Gastrocnemius medialis (tissue), 4 donors: ENCODE data around the gene RNF167.

Experiments used
- POLR2A ChIP-seq, 2 donors: fragments of 450-650 bp; IDR thresholded peaks; one replicate each; pipeline ENCODE4 v1.6.1; 2017; ENCODE audit warnings: antibody characterized with exemption in 2 of 2, mild to moderate bottlenecking in 2 of 2, moderate library complexity in 2 of 2
- TF ChIP-seq, protein P1 (sequence below), 5 experiments: fragments of 450-650 bp in 3 of 5; fragments of 200-600 bp in 2 of 5; sonication (generic) in 2 of 5; IDR thresholded peaks in 4 of 5; conservative IDR thresholded peaks in 1 of 5; 1 replicate in 4 of 5; 2 replicates in 1 of 5; pipeline ENCODE4 v1.5.1; 2016 to 2019; ENCODE audit warnings: antibody characterized with exemption in 5 of 5, mild to moderate bottlenecking in 3 of 5, moderate library complexity in 3 of 5

DNA sequence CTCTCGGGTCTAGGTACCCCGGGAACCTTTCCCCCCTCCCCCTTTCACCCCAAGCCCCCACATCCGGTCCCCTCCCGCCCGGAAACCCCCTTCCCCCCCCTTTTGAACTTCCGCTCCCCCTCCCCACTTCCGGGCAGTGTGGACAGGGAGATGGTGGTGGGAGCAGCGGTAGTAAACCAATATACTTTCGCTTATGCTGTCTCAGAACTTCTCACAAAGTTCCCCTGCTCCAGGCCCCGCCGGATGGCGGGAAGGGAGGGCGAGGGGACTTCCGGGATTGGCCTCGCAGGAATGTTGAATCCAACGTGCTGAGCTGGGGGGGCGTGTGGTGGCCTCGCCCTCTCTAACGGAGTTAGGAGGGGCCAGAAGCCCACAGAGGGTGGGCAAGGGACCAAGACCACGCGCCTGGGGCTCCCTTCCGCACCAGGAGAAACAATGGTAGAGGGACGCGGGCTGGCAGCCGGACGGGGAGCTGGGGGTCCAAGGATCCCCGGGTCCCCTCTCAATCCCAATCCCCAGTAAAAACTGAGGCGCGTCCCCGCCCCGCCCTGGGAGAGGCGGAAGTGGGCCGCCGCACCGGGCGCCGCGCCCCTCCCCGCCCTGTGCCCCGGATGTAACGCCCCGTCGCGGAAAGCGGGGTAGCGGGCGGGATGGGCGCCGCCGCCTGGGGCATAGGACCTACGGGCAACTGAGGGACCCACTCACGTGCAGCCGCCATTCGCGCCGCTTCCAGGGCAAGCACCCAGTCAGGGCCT, 7.5 kb downstream of the RNF167 start:
- TF ChIP-seq, protein P1, sequence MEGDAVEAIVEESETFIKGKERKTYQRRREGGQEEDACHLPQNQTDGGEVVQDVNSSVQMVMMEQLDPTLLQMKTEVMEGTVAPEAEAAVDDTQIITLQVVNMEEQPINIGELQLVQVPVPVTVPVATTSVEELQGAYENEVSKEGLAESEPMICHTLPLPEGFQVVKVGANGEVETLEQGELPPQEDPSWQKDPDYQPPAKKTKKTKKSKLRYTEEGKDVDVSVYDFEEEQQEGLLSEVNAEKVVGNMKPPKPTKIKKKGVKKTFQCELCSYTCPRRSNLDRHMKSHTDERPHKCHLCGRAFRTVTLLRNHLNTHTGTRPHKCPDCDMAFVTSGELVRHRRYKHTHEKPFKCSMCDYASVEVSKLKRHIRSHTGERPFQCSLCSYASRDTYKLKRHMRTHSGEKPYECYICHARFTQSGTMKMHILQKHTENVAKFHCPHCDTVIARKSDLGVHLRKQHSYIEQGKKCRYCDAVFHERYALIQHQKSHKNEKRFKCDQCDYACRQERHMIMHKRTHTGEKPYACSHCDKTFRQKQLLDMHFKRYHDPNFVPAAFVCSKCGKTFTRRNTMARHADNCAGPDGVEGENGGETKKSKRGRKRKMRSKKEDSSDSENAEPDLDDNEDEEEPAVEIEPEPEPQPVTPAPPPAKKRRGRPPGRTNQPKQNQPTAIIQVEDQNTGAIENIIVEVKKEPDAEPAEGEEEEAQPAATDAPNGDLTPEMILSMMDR (IDR thresholded peaks at IDR 0.05 in 4 of 5, conservative IDR thresholded peaks at IDR 0.05 in 1 of 5), result no peak
- no peak for TF ChIP-seq POLR2A (IDR thresholded peaks at IDR 0.05)
